ENCODE results near the gene UBE2J2.

DNA sequence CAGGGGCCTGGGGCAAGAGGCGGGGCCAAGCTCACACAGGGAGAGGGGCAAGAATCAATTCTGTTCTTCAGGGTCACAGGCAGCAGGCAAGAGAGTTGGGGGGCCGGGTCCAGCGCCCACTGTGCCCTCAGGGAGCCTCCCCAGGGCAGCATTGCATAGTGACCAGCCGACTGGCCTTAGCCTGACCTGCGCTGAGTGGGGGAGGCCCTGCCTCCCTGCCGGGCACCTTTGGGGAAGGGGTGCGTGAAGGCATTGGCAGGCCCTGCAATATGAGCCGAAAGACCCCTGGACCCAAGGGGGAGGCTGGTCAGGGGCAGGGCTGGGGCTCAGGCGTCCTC is 18.8 kb upstream of the UBE2J2 start:
- TF ChIP-seq, protein P1, sequence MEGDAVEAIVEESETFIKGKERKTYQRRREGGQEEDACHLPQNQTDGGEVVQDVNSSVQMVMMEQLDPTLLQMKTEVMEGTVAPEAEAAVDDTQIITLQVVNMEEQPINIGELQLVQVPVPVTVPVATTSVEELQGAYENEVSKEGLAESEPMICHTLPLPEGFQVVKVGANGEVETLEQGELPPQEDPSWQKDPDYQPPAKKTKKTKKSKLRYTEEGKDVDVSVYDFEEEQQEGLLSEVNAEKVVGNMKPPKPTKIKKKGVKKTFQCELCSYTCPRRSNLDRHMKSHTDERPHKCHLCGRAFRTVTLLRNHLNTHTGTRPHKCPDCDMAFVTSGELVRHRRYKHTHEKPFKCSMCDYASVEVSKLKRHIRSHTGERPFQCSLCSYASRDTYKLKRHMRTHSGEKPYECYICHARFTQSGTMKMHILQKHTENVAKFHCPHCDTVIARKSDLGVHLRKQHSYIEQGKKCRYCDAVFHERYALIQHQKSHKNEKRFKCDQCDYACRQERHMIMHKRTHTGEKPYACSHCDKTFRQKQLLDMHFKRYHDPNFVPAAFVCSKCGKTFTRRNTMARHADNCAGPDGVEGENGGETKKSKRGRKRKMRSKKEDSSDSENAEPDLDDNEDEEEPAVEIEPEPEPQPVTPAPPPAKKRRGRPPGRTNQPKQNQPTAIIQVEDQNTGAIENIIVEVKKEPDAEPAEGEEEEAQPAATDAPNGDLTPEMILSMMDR (IDR thresholded peaks at IDR 0.05; ENCODE audit: low read depth, low read length, poor library complexity, severe bottlenecking), result no peak
- TF ChIP-seq EZH2phosphoT487 (IDR thresholded peaks at IDR 0.05; ENCODE audit: borderline replicate concordance, low read length), result no peak
